GM12872 (cell line): Measurements from ENCODE around the gene ATXN1.

Experiments
- TF ChIP-seq, protein P1 (sequence below): IDR thresholded peaks from 3 replicates; pipeline ENCODE4 v1.5.1; 2011; ENCODE audit warnings: low read depth, mild to moderate bottlenecking, low read length, moderate library complexity; ENCODE audit not compliant: insufficient read depth

ATXN1 gene

DNA sequence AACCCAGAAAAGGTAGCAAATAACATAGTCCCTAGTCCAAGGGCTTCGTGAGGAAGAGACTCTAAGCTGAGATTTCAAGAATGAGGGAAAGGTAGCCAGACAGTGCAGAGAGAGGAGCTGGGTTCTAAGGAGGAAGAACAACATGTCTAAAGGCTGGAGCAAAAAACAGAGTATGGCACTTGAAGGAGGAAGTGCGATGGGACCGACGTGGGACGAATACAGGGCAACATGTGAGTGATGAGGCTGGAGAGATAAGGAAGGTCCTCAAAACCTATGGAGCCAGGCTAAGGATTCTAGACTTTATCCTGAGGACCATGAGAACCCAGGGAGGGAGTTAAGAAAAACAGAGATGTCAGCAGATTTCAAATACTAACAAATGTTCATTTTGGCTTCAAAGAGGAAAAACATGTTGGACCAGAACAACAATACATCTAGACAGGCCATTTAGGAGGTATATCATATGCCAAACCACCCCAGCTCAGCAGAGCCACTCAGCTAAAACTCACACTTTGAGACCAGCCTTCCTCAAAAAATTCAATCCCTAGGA is 17.5 kb downstream of the ATXN1 start:
- TF ChIP-seq, protein P1, sequence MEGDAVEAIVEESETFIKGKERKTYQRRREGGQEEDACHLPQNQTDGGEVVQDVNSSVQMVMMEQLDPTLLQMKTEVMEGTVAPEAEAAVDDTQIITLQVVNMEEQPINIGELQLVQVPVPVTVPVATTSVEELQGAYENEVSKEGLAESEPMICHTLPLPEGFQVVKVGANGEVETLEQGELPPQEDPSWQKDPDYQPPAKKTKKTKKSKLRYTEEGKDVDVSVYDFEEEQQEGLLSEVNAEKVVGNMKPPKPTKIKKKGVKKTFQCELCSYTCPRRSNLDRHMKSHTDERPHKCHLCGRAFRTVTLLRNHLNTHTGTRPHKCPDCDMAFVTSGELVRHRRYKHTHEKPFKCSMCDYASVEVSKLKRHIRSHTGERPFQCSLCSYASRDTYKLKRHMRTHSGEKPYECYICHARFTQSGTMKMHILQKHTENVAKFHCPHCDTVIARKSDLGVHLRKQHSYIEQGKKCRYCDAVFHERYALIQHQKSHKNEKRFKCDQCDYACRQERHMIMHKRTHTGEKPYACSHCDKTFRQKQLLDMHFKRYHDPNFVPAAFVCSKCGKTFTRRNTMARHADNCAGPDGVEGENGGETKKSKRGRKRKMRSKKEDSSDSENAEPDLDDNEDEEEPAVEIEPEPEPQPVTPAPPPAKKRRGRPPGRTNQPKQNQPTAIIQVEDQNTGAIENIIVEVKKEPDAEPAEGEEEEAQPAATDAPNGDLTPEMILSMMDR = no peak

DNA sequence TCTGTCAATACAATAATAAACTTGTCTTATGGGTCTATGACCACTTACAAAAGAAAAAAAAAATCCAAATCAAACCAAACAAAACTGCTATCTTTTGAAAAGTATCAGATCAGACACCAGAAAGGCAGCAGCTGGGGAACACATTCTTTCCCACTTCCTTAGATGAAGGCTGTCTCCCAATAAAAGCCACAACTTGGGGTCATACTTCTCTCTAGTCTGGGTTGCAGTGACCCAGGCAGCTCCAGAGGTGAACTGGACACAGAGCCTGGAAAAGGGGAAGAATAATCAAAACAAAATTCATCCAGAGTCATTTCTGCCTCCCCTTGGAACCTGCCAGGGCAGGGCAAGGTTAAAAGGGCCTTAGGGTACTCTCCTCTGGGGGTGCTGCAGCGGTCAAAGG is 19.1 kb downstream of the ATXN1 start:
- TF ChIP-seq, protein P1 = no peak

DNA sequence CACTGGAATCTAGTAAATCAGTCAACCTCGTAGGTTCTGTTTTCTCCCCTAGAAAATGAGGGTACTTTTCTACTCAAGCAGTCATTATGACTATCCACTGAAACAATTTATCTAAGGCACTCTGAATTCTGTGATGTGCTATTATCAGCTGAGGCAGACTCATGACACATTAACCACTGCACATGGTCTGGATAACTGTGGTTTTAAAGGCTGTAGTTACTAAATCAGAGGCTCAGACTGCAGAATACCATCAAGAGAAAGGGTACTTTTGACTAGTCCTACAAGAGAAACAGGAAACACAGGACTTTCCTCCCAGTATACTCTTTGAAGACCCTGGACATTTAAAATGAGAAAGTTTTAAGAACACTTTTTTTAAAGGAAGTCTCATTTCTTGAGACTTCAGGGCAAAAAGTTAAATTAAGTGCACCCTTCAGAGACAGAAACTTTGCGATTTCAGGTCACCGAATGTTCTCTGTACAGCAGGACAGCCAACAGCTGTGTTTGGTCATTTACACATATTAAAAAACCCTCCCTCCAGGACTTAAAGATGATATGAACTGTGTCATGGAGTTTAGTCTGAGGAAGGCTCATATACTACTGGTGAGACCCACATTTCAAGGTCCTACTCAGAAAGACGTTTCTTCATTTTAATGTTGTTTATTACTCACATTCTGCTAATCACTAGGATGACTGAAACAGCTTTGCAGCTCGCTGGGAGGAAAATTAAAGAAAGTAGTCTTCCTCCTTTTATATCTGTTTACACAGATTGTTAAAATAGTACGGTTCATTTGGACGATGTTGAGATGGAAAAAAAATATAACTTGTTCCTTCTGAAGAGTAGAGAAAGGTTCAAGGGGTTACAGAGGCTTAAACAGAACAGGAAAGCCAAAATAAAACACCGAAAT is 19.9 kb downstream of the ATXN1 start:
- TF ChIP-seq, protein P1 = no peak

DNA sequence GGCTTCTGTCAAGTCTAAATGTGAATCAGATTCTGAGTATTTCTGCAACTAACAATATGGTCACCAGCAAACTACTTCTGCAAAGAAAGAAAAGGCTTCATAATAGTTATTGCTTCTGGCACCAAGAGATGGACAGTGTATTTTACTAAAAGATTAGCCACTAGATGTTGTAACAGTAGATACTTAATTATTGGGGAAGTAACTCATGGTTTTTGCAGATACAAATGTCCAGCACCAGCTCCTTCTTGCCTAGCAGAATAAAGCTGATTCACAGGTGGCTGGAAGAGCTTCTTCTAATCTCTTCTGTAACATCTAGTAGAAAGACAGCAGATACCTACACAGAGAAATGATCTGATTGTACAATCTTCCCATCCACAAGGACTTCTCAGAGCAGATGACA is 21.2 kb downstream of the ATXN1 start:
- TF ChIP-seq, protein P1 = no peak

DNA sequence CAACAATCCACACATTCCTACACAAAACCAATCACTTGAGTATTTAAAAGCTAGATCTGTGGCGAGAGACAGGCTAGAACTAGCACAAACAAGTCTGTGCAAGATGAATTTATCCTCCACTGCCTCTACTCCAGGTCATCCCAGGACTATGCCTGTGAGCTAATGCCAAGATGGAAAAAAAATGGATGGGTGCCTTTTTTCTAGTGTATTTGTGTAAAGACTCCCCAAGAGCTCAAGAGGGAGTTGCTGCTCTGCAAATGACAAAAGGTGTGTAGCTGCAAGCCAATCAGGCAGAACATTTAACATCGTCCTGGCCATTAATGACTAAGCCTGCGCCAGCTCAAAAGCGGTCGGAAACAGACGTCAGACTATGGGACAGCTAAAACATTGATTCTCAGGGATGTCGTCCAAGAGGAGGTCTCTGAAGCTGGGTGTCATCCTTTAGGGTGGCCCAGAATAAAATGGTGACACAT is 21.9 kb downstream of the ATXN1 start:
- TF ChIP-seq, protein P1 = no peak

DNA sequence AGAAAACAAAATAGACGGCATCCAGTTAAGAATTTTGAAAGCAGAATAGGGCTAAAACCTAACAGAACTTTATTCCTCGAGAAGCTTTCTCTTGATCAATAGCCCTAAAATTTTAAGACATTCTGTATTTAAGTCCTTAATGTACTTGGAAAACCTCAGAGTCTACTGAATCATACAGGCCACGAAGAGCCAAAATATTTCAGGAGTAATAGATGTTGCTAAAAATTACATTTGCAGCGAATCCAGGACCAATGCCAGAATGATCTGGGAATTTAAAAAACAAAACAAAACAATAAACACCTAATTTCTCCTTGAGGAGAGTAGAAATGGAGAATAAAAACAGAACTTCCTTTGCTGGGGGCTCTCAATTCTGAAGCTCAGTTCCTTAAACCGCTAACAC is 23.3 kb downstream of the ATXN1 start:
- TF ChIP-seq, protein P1 = no peak

DNA sequence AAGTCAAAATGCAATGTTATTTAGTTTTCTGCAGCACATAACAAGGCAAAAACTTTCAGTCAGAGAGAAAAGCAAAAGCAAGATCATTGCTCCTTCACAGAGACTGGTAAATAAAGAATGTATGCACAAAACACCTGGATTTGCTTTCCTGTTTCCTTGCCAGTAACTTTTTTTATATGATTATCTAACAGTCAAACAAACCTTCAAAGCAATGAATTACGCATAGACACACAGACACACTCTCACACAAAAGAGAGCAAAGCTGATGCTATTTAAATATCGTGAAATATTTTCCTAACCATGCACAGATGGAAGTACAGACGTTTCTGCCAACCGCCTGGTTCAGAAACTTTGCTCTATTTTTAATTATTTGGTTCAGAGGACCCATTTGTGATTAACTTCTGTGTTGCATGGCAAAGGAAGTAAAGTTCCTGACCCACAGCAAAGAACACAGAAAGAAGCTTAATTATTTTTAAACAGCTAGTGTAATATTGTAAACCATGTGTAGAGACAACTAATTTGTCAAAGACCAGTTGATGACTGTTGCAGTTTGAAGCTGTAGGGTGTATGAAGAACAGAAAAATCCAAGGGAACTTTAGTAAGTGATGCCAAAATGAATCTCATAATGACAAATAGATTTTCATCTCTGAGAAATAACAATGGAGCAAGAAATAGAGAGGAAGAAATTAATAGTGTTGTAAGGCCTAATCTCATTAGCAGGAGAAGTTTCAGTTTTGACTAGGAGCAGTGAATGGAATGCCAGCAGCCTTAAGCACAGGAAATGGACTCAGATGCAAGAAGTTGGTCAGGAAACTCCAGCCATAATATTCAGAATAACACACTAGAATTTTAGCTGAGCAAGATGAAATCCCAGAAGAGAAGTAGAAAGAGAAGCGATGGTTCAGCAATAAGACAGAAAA is 24.1 kb downstream of the ATXN1 start:
- TF ChIP-seq, protein P1 = no peak
